GM18861 (cell line): ENCODE results near the gene MAN1B1.

Experiments
- ATAC-seq: cut with Tn5 transposase; IDR thresholded peaks from one replicate; pipeline ENCODE4 v1.9.1; 2021; ENCODE audit not compliant: unreplicated experiment

MAN1B1 gene

DNA sequence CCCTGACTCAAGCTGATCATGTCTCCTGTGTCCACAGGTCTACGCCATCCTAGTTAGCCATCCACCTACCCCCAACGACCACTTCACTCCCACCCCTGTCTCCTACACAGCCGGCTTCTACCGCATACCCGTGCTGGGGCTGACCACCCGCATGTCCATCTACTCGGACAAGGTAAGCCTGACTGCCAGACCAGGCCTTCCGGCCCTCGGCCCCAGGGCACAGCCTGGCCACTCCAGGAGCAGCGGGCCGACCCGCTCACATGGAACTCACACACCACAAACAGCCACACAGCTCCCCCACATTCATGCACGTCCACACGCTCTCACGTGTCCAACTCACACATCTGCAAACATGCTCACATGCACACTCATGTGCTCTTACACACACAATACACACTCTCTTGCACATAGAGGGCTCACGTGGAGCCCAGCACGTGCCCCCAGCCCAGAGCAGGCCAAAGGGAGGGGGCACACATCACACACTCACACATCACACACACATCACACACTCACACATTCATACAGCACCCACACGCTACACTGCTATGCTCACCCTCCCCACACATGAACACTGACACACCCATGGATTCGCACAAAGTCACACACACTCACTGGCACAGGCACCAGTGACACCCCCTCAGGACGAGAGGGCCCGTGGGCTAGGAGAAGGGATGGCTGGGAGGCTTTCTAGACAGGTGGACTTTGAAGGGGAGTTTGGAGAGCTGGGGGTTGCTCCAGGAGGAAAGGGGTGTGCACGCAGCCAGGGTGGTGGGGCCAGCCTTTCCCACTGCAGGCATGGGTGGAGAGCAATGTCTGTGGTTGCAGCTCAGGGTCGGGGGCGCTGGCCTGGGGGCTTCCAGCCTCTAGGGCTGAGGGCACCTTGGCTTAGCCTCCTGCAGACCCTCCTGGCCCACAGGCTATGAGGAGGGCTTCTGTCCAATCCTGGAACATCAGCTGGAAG lies 55.5 kb downstream of the MAN1B1 start:
- ATAC-seq = no peak

DNA sequence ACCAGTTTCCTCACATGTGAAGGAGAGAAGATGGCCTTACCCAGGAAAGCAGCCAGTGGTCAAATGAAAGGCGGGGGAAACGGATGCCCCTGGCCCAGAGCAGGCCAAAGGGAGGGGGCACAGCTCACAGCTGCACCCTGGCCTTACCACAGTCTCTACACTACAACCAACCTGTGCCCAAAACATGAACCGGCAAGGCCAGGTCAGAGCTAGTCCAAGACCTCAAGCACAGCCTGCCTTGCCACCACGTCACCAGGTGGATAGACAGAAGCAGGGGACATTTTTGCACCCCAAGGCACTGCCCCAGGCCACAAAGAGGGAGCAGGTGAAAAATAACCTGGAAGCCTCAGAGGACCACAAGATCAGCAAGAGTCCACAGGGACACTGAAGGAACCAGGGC lies 56.7 kb downstream of the MAN1B1 start:
- ATAC-seq = no peak

DNA sequence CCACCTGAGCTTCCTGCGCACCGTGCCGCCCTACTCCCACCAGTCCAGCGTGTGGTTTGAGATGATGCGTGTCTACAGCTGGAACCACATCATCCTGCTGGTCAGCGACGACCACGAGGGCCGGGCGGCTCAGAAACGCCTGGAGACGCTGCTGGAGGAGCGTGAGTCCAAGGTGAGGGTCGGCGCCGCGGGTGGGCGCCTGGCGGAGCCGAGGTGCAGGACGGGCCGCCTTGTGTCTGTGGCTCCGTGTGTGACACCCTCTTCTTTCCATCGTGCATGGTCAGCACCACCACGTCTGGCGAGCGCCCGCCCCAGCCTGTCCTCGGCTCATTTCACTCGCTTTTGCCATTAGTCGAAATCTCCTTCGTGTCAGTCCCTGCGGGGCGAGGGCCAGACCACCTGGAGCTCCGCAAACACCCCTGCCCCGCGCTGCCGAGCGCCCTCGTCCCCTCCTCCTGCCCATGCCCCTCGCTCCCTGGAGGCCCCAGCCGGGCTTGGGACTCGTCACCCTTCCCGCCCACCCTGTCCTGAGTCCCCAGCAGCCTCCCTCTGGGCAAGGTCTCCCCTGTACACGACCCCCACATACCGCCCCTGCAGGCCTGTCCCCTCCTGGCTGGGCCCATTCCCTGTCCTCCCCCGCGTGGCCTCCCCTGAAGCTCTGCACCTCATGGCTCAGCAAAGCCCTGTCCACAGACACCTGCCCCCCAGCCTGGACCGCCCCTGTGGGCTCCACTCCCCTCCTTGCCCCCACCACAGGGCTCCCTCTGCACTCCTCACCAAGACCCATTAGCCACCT lies 59.1 kb downstream of the MAN1B1 start:
- no peak for ATAC-seq

DNA sequence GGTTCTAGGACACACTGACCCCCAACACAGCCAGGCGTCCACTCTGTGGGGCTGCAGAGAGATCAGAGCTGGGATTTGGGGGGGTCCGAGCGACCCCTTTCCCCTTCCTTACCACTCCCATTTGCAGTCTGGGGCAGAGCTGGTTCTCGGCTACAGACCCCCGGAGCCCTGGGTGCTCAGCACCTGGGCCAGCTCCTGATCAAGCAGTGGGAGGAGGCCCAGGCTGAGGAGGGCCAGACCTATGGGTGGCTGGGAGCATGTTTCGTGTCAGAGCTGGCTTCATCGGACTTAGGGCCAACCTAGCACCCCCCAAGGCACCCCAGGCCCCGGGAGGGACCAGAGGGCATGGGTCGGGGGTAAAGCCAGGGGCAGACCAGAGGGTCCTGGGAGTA lies 59.7 kb downstream of the MAN1B1 start:
- no peak for ATAC-seq

DNA sequence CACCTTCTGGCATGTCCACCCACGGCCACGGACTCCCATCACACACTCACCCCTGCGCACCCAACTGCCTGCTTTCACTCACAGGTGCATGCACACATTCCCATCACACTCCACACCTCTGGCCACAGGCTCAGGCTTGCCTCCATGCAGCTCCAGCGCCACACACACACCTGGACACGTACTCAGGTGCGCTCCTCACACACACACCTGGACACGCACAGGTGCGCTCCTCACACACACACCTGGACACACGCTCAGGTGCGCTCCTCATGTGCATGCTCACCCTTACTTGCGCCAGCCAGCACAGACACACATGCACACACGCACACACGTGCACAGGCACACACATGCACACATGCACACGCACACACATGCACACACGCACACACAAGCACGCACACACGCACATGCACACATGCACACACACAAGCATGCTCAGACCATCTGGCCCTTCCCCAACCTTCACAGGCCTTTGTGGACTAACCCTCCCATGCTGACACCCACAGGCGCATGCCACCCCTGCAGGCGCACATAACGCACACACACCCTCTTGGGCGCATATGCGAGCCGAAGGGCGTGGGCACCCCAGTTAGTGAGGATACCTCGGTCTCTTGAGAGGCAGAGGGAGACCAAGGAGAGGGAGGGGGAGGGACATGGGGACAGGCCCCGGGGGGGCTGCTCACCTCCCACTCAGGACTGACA lies 60.5 kb downstream of the MAN1B1 start:
- no peak for ATAC-seq

DNA sequence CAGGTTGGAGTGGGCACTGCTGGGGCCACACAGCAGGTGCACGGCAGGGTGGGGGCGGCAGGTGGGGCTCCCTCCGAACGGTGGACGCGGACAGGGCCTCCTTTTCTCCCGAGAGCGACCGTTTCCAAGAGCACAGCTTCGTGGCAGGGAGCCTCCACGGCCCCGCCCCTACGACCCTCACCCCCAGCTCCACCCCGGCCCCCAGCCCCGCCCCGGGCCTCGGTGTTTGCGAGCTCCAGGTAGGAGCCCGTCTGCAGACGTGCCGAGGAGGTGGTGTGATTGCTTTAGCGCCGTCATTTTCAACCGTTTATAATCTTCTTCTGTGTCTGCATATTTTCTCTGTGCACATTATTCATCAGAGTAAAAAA lies 61.0 kb downstream of the MAN1B1 start:
- ATAC-seq = no peak

DNA sequence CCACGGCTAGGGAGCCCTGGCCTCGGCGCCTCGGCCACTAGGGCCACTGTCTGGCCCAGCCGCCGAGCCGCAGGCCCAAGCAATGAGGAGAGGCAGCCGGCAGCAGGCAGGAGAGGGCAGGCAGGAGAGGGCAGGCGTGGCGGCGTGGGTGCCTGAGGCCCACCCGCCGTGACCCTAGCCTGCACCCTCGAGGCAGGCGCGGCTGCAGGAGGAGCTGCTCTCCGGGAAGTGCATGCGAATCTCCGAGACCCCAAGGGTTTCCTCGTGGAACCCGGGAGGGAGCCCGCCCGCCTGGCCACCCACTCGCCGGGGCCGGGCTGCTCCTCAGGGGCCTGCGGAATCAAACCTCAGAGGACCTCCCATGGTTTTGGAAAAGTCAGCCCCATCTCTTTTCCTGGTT lies 61.5 kb downstream of the MAN1B1 start:
- ATAC-seq = no peak

DNA sequence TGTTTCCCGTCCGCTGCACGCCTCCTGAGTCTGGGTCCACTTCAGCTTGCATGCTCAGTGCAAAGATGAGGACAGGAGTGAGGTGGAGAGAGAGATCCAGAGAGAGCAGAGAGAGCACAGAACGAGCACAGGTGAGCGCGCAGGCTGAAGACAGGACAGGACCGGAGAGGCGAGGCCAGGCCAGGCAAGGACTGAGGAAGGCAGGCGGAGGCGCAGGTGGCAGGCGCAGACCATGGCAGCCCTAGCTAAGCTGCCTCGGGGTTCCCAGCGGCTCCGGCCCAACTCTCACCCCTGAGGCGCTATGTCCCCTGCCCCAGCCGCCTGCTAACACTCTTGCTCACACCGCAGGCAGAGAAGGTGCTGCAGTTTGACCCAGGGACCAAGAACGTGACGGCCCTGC lies 61.9 kb downstream of the MAN1B1 start:
- no peak for ATAC-seq

DNA sequence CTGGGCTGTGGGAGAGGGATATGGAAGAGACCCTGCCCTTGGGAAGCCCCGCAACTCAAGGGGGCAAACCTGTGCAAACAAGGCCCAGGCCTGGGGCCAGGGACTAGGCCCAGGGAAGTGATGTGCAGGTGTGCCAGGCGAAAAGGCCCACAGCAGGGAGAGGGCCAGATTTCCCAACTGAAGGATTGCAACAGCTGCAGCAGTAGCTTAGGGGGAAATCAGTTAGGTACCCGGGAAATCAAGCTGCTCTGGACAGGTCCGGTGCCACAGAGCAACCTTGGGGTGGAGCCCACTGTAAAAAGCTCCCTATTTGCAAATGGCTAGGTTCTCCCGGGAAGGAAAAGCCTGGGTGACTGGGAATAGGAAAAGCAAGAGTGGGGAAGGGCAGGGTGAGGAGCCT lies 62.6 kb downstream of the MAN1B1 start:
- no peak for ATAC-seq

DNA sequence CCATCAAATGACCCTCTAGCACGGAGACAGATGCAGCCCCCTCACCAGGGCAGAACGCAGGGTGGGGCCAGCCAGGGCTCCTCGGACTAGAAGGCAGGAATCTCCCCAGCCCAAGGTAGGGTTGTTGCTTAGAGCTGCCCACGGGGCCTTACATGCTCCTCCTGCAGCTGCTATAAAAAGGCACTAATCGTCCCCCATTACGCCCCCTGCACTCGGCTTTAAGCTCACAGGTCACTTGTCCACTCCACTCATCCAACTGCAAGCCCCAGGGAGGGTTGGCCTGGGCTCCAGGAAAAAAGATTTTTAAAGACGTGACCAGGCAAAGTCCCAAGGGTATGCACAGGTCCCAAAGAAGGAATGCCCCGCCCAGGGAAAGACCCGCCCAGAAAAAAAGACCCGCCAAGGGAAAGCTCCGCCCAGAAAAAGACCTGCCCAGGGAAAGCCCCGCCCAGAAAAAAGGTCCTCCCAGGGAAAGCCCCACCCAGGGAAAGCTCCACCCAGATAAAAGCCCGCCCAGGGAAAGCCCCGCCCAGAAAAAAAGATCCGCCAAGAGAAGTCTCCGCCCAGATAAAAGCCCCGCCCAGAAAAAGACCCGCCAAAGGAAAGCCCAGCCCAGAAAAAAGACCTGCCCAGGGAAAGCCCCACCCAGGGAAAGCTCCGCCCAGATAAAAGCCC lies 63.3 kb downstream of the MAN1B1 start:
- ATAC-seq = no peak

DNA sequence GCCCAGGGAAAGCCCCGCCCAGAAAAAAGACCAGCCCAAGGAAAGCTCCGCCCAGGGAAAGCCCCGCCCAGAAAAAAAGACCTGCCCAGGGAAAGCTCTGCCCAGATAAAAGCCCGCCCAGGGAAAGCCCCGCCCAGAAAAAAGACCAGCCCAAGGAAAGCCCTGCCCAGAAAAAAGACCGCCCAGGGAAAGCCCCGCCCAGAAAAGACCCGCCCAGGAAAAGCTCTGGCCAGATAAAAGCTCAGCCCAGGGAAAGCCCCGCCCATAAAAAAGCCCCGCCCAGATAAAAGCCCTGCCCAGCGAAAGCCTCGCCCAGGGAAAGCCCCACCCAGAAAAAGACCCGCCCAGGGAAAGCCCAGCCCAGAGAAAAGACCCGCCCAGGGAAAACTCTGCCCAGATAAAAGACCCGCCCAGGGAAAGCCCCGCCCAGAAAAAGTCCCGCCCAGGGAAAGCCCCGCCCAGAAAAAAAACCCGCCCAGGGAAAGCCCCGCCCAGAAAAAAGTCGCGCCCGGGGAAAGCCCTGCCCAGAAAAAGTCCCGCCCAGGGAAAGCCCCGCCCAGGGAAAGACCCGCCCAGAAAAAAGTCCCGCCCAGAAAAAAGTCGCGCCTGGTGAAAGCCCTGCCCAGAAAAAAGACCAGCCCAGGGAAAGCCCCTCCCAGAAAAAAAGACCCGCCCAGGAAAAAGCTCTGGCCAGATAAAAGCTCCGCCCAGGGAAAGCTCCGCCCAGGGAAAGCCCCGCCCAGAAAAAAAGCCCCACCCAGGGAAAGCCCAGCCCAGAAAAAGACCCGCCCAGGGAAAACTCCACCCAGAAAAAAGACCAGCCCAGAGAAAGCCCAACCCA lies 64.1 kb downstream of the MAN1B1 start:
- no peak for ATAC-seq

DNA sequence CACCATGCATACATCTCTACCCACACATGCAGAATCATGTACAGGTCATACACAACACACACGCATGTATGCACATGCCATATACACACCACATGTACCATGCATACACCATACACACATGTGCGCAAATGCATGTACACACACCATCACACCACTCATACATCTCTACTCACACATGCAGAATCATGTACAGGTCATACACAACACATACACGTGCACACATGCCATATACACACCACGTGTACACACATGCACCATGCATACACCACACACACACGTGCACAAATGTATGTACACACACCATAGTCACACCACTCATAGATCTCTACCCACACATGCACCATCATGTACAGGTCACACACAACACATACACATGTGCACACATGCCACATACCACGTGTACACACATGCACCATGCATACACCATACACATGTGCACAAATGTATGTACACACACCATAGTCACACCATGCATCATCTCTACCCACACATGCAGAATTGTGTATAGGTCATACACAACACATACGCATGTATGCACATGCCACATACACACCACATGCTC lies 66.1 kb downstream of the MAN1B1 start:
- no peak for ATAC-seq

DNA sequence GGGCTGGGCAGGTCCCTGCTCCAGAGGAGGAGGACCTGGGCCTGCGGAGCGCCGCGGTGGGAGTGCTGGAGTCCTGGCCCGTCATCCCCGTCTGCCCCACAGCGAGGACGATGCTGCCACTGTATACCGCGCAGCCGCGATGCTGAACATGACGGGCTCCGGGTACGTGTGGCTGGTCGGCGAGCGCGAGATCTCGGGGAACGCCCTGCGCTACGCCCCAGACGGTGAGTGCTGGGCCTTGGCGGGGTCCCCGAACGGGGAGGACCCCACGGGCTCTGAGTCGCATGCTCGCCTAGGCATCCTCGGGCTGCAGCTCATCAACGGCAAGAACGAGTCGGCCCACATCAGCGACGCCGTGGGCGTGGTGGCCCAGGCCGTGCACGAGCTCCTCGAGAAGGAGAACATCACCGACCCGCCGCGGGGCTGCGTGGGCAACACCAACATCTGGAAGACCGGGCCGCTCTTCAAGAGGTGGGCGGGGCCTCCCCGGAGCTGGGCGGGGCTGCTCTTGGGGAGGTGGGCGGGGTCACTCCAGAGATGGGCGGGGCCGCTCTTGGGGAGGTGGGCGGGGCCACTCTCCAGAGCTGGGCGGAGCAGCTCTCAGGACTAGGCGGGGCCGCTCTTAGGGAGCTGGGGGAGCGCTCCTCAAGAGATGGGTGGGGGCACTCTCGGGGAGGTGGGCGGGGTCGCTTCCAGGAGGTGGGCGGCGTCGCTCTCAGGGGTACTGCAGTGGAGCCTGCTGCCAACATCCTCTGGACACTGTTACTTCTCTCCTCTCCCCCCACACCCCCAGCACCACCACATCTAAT lies 70.0 kb downstream of the MAN1B1 start:
- no peak for ATAC-seq

DNA sequence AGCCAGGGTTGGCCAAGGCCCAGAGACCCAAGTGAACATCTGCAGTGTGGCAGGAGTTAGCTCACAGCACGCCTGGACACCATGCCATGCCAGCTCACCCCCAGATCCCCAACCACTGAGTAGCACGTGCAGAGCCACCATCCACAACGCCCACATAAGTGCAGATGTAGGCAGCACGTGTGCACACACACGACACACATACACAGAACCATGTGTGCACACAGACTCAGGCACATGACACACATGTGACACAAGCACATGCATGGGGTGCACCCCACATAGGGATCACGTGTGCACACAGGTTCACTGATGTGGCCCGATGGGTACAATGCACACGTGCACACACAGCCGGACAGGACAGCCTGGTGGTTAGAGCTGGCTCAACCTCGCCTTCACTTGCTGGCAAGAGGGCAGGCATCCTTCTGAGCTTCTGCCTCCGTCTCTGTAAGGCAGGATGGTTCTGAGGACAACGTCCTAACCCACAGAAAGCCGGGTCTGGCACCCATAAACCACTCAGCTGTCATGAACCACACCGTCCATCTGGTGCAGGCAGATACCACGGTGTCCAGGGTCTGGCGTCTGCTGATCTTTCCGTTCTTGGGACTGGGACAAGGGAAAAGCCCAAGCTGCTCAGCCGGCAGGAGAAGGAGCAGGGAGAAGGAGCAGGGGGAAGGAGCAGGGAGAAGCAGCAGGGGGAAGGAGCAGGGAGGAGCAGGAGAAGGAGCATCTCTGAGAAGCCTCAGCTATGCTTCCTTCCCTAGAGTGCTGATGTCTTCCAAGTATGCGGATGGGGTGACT lies 71.0 kb downstream of the MAN1B1 start:
- no peak for ATAC-seq

DNA sequence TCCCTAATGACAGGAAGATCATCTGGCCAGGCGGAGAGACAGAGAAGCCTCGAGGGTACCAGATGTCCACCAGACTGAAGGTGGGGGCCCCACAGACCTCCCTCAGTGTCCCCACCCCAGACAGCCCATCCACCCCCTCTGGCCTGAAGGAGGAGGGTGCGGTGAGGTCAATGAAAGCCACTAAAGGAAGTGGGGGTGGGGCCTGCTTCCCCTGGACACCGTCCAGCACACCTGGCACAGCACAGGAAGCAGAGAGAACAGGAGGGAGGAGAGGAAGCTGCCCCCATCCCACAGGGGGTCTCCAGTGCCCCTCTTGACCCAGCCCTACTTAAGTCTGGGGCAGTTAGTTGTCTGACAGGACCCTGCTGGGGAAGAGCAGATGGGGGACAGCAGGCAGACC lies 71.8 kb downstream of the MAN1B1 start:
- ATAC-seq = no peak
